BJ (cell line): ENCODE measurements around the gene KIAA1755. TPM values are rescaled to one million over a fixed set of nuclear protein-coding genes. Genes with fewer than 3 reads are reported as not detected.

Experiments
- CTCF ChIA-PET: fragments of 350-600 bp; formaldehyde crosslinking; extraction: SDS; loops from one replicate; lab custom pipeline; 2021; ENCODE audit warnings: antibody characterized with exemption, inconsistent platforms; lab: Yijun Ruan, JAX
- POLR2A ChIA-PET: fragments of 300-600 bp; sonication (Branson Sonifier 250); formaldehyde crosslinking; extraction: SDS; loops from one replicate; lab custom pipeline; 2021; ENCODE audit warnings: antibody characterized with exemption; lab: Charles Lee
- DNase-seq: peaks from one replicate; pipeline ENCODE4 v3.0.0-alpha.2; 2011; ENCODE audit warnings: low read depth
- H3K27me3 ChIP-seq: 2 replicates; pipeline ENCODE4 v1.6.0; 2011; ENCODE audit warnings: low read length; ENCODE audit not compliant: control insufficient read depth, insufficient read depth
- H3K36me3 ChIP-seq: 2 replicates; pipeline ENCODE4 v1.5.1; 2011; ENCODE audit warnings: low read length; ENCODE audit not compliant: control insufficient read depth, insufficient read depth
- H3K4me3 ChIP-seq: 2 replicates; pipeline ENCODE4 v1.5.1; 2011; ENCODE audit warnings: low read depth, mild to moderate bottlenecking, control low read depth, low read length
- CTCF ChIP-seq: IDR thresholded peaks from 2 replicates; pipeline ENCODE4 v1.5.1; 2011; ENCODE audit warnings: low read depth, mild to moderate bottlenecking, control low read depth, inconsistent platforms, low read length, moderate library complexity; ENCODE audit not compliant: insufficient read depth
- polyA plus RNA-seq: library from polyadenylated mRNA; depleted of rRNA; stranded (reverse); fragments of >200 nt; gene quantifications from 2 replicates; pipeline ENCODE4 v1.2.3, GENCODE V29; 2011

Gene KIAA1755
- polyA plus RNA-seq, 1 experiment: 9.7 TPM

GRCh38 chr20:38238829-38239228, 21.7 kb downstream of the KIAA1755 start:
- ChIA-PET CTCF (interaction anchor here (0.9 to 1.4 kb wide), 2 partner anchors 37 to 675 kb away, joined by 3 read pairs; no protein-coding TSS in a partner anchor), POLR2A (no interaction called here)
- TF ChIP-seq CTCF: no peak
- Histone ChIP-seq H3K27me3 (no peaks in the 10 kb centered on the region), H3K4me3 (no peak overlapping the region), H3K36me3 (peaks cover 4% of the 10 kb centered on the region)
- DNase-seq: no peak

- TF ChIP-seq CTCF: no peak
- Histone ChIP-seq H3K36me3 (peaks cover 4% of the 10 kb centered on the region), H3K27me3 (no peaks in the 10 kb centered on the region), H3K4me3 (no peak overlapping the region)
- POLR2A ChIA-PET: no interaction called here
- no peak for DNase-seq
- CTCF ChIA-PET: interaction anchor here (0.8 to 1.3 kb wide), 5 partner anchors 8 to 83 kb away, joined by 3 to 7 read pairs (median 3); no protein-coding TSS in a partner anchor
Observed at GRCh38 chr20:38237381-38237780, 23.2 kb downstream of the KIAA1755 start.

- DNase-seq: no peak
- TF ChIP-seq CTCF: no peak
- Histone ChIP-seq H3K27me3 (no peaks in the 10 kb centered on the region), H3K36me3 (no peaks in the 10 kb centered on the region), H3K4me3 (no peak overlapping the region)
- CTCF ChIA-PET: interaction anchor here (0.7 to 18.0 kb wide), 10 partner anchors 9 to 174 kb away, joined by 3 to 482 read pairs (median 14); partner anchors contain the start of gene BPI
- POLR2A ChIA-PET: no interaction called here
Observed at GRCh38 chr20:38231531-38232121, 28.9 kb downstream of the KIAA1755 start.

GRCh38 chr20:38230957-38231526, 29.5 kb downstream of the KIAA1755 start:
- ChIA-PET CTCF (interaction anchor here (0.7 to 18.0 kb wide), 12 partner anchors 9 to 174 kb away, joined by 3 to 482 read pairs (median 14); partner anchors contain the start of gene BPI), POLR2A (no interaction called here)
- no peaks in the 10 kb centered on the region for H3K27me3 ChIP-seq
- no peaks in the 10 kb centered on the region for H3K36me3 ChIP-seq
- no peak overlapping the region for H3K4me3 ChIP-seq
- no peak for DNase-seq
- no peak for TF ChIP-seq CTCF

- H3K4me3 ChIP-seq: no peak overlapping the region
- DNase-seq: no peak
- CTCF ChIA-PET: interaction anchor here (0.6 to 18.0 kb wide), 19 partner anchors 8 to 185 kb away, joined by 3 to 482 read pairs (median 5); partner anchors contain the start of gene BPI
- H3K36me3 ChIP-seq: no peaks in the 10 kb centered on the region
- H3K27me3 ChIP-seq: no peaks in the 10 kb centered on the region
- no peak for TF ChIP-seq CTCF
- POLR2A ChIA-PET: no interaction called here
Observed at GRCh38 chr20:38230253-38230551, 30.3 kb downstream of the KIAA1755 start.
